Astrocyte of the spinal cord (primary cell): ENCODE measurements around the gene ABO.
"Not testable (repeated sequence)": the region's sequence is repeated elsewhere in the genome, so short reads cannot be mapped to it uniquely, and the experiment has no call there.

Source experiments
- DNase-seq: peaks from one replicate; pipeline ENCODE4 v3.0.0; 2011; ENCODE audit warnings: low read depth, low spot score
- H3K4me3 ChIP-seq: 2 replicates; pipeline ENCODE4 v1.5.1; 2011; ENCODE audit warnings: low read depth, mild to moderate bottlenecking, low read length, moderate library complexity
- CTCF ChIP-seq: IDR thresholded peaks from 2 replicates; pipeline ENCODE4 v1.5.1; 2012; ENCODE audit warnings: low read depth, mild to moderate bottlenecking, low read length, inconsistent platforms
- in situ Hi-C: cut with HindIII; loops from 2 replicates; pipeline ENCODE4 v1.10.0; 2017; ENCODE audit warnings: low sequenced_read_pairs

The ABO gene

GRCh38 chr9:133275105-133276000, at the start of gene ABO:
ABO (minus strand) TSS chr9:133275201.
- in situ Hi-C loops, result no loop called here
- no peak for TF ChIP-seq CTCF
- no peak within 1 kb of the TSS for H3K4me3 ChIP-seq
- no peak for DNase-seq

- no peak overlapping the region for H3K4me3 ChIP-seq
- DNase-seq, result no peak
- no peak for TF ChIP-seq CTCF
- in situ Hi-C loops, result no loop called here
Measured at GRCh38 chr9:133323991-133324703, 49.1 kb upstream of the ABO start.

- no peak for TF ChIP-seq CTCF
- H3K4me3 ChIP-seq, result no peak overlapping the region
- no peak for DNase-seq
- in situ Hi-C loops, result no loop called here
Measured at GRCh38 chr9:133323211-133323610, 48.2 kb upstream of the ABO start.

GRCh38 chr9:133322701-133323100, 47.7 kb upstream of the ABO start:
- in situ Hi-C loops, result no loop called here
- no peak overlapping the region for H3K4me3 ChIP-seq
- DNase-seq, result no peak
- no peak for TF ChIP-seq CTCF

- no peak overlapping the region for H3K4me3 ChIP-seq
- no peak for TF ChIP-seq CTCF
- in situ Hi-C loops, result no loop called here
- no peak for DNase-seq
Measured at GRCh38 chr9:133321411-133321935, 46.5 kb upstream of the ABO start.

GRCh38 chr9:133320421-133320881, 45.5 kb upstream of the ABO start:
- no peak for TF ChIP-seq CTCF
- no peak overlapping the region for H3K4me3 ChIP-seq
- no peak for DNase-seq
- in situ Hi-C loops, result no loop called here

GRCh38 chr9:133317551-133317950, 42.5 kb upstream of the ABO start:
- in situ Hi-C loops, DNase-seq, H3K4me3 ChIP-seq: not testable (repeated sequence)
